Fibroblast of mammary gland (primary cell): ENCODE results near the gene ADPRHL1.

ENCODE experiments used
- DNase-seq: peaks from one replicate; pipeline ENCODE4 v3.0.0-alpha.2; 2010; ENCODE audit warnings: low read depth
- H3K4me3 ChIP-seq: 2 replicates; pipeline ENCODE4 v1.5.1; 2011; ENCODE audit warnings: low read depth, mild to moderate bottlenecking, low read length, moderate library complexity; ENCODE audit not compliant: control insufficient read depth
- CTCF ChIP-seq: conservative IDR thresholded peaks from 2 replicates; pipeline ENCODE4 v1.5.1; 2011; ENCODE audit warnings: low read depth, low read length, inconsistent platforms; ENCODE audit not compliant: control insufficient read depth, insufficient read depth

Gene ADPRHL1

DNA sequence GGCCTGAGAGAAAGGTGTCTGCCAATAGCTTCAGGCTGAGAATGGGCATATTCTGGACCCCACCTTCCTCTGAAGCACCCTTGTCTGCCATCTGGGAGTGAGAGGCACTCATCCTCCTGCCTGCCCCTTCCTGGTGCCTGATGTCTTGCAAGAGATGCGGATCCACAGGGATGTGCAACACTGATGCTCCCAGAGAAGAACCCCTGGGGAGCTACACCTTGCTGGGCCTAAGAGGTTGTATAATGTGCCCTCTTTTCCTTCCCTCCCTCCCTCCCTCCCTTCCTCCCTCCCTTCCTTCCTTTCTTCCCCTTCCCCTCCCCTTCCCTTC, 34.6 kb downstream of the ADPRHL1 start:
- DNase-seq, result no peak
- no peak for TF ChIP-seq CTCF
- H3K4me3 ChIP-seq, result no peak overlapping the region

GRCh38 chr13:113417836-113418721, 35.2 kb downstream of the ADPRHL1 start:
- no peak overlapping the region for H3K4me3 ChIP-seq
- no peak for DNase-seq
- TF ChIP-seq CTCF, result no peak

- no peak for TF ChIP-seq CTCF
- DNase-seq, result no peak
These were observed 36.1 kb downstream of the ADPRHL1 start for GRCh38 chr13:113417008-113417751.

GRCh38 chr13:113415825-113416224, 37.5 kb downstream of the ADPRHL1 start:
- no peak for TF ChIP-seq CTCF
- H3K4me3 ChIP-seq, result no peak overlapping the region
- DNase-seq, result no peak

More at GRCh38 chr13:113417008-113417751, 36.1 kb downstream of the ADPRHL1 start:
- no peak overlapping the region for H3K4me3 ChIP-seq

- H3K4me3 ChIP-seq, result no peak overlapping the region
- DNase-seq, result no peak
- TF ChIP-seq CTCF, result no peak
These were observed 38.3 kb downstream of the ADPRHL1 start for GRCh38 chr13:113415032-113415431.

DNA sequence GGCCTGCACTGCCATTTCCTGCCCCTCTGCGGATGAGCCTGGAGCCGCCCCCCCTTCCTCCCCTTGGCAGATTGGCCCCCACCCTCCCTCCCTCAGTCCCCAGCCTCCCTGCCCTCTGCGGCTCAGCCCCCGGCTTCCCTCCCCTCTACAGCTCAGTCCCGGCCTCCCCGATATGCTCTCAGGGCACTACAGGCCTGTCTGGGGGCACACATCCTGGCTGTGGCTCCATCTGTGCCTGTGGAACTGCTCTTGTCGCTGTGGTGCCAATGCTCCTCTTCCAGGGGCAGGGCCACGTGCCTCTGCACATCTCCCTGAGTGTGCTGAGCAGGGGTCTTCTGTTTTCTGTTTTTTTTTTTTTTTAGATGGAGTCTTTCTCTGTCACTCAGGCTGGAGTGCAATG, 39.0 kb downstream of the ADPRHL1 start:
- no peak for TF ChIP-seq CTCF
- no peak overlapping the region for H3K4me3 ChIP-seq
- no peak for DNase-seq
